PFSK-1 (cell line): ENCODE measurements around the gene NHLRC4.

ENCODE experiments used
- FOXP2 ChIP-seq: optimal IDR thresholded peaks from 2 replicates; pipeline ENCODE3; 2011; ENCODE audit warnings: borderline replicate concordance, control low read depth, inconsistent platforms; ENCODE audit not compliant: insufficient read depth; ENCODE audit errors: extremely low read length, extremely low read depth
- POLR2AphosphoS5 ChIP-seq: IDR thresholded peaks from 2 replicates; pipeline ENCODE4 v1.6.1; 2012; ENCODE audit warnings: low read depth, mild to moderate bottlenecking, control low read depth, low read length, moderate library complexity
- REST ChIP-seq, 2 experiments: IDR thresholded peaks; 2 replicates each; pipeline versions ENCODE4 v1.6.1 to v1.8.0; 2011 to 2012; ENCODE audit warnings: low read depth in 2 of 2, low read length in 2 of 2, control low read depth in 1 of 2, inconsistent platforms in 1 of 2, mild to moderate bottlenecking in 1 of 2, moderate library complexity in 1 of 2; ENCODE audit not compliant: insufficient read depth in 1 of 2
- SIN3A ChIP-seq: IDR thresholded peaks from 2 replicates; pipeline ENCODE4 v1.6.1; 2012; ENCODE audit warnings: mild to moderate bottlenecking, low read length, moderate library complexity, borderline replicate concordance; ENCODE audit not compliant: insufficient read depth
- TAF1 ChIP-seq: IDR thresholded peaks from 2 replicates; pipeline ENCODE4 v1.6.1; 2012; ENCODE audit warnings: low read length, control low read depth, borderline replicate concordance; ENCODE audit not compliant: insufficient read depth

GRCh38 chr16:585351-585750, 18.5 kb downstream of the NHLRC4 start:
- TF ChIP-seq POLR2AphosphoS5 (no peak), FOXP2 (no peak), REST (IDR thresholded peaks at IDR 0.05; ENCODE audit: insufficient read depth in 1 of 2, low read depth in 2 of 2, low read length in 2 of 2) (no peak), TAF1 (no peak), SIN3A (no peak)
